Measurements from ENCODE around the gene SMYD3. TPM values are rescaled to one million over a fixed set of nuclear protein-coding genes. Genes with fewer than 3 reads are reported as not detected.

The SMYD3 gene
- polyA plus RNA-seq, 1 donor from 2014 or later, result 48.6 TPM

GRCh38 chr1:245837718-245838117 is 669.4 kb downstream of the SMYD3 start:
- H3K4me3 ChIP-seq (ENCODE audit: low read length), result no peak overlapping the region
- TF ChIP-seq EZH2 (IDR thresholded peaks at IDR 0.05; ENCODE audit: borderline replicate concordance, insufficient read depth, low read length, poor library complexity, severe bottlenecking) (no peak), MXI1 (conservative IDR thresholded peaks at IDR 0.05; ENCODE audit: poor library complexity, severe bottlenecking) (no peak), POLR2AphosphoS5 (IDR thresholded peaks at IDR 0.05) (no peak), EP300 (conservative IDR thresholded peaks at IDR 0.05; ENCODE audit: poor library complexity, severe bottlenecking) (no peak), RAD21 (conservative IDR thresholded peaks at IDR 0.05) (no peak), TAF1 (IDR thresholded peaks at IDR 0.05; ENCODE audit: low read depth) (no peak), REST (IDR thresholded peaks at IDR 0.05; ENCODE audit: borderline replicate concordance) (no peak), SMC3 (conservative IDR thresholded peaks at IDR 0.05; ENCODE audit: poor library complexity) (no peak), CTCF (IDR thresholded peaks at IDR 0.05; ENCODE audit: poor library complexity, severe bottlenecking) (no peak)
- no peak overlapping the region for H3K9ac ChIP-seq (ENCODE audit: low read length)
- H3K9me2 ChIP-seq (ENCODE audit: insufficient read depth, low read length), result no peaks in the 10 kb centered on the region
- no peaks in the 10 kb centered on the region for H3K9me3 ChIP-seq (ENCODE audit: low read length)
- H4K20me1 ChIP-seq (ENCODE audit: insufficient read depth), result no peaks in the 10 kb centered on the region
- H3K27ac ChIP-seq (ENCODE audit: low read length), result no peak overlapping the region
- no peak overlapping the region for H2AFZ ChIP-seq (ENCODE audit: low read depth, low read length)
- H3K79me2 ChIP-seq (replicated peaks; ENCODE audit: insufficient read depth, low read length), result no peaks in the 10 kb centered on the region
- no peaks in the 10 kb centered on the region for H3K27me3 ChIP-seq (ENCODE audit: insufficient read depth, low read depth, low read length)
- H3F3A ChIP-seq (ENCODE audit: insufficient read depth, low read length, poor library complexity, severe bottlenecking), result no peaks in the 10 kb centered on the region
- no peak overlapping the region for H3K4me2 ChIP-seq (ENCODE audit: low read length)
- no peaks in the 10 kb centered on the region for H3K36me3 ChIP-seq (ENCODE audit: insufficient read depth, low read length)

GRCh38 chr1:245835386-245835785 is 671.7 kb downstream of the SMYD3 start:
- Histone ChIP-seq H4K20me1 (ENCODE audit: insufficient read depth) (no peaks in the 10 kb centered on the region), H3K27ac (ENCODE audit: low read length) (no peak overlapping the region), H3K9ac (ENCODE audit: low read length) (no peak overlapping the region), H3K9me3 (ENCODE audit: low read length) (no peaks in the 10 kb centered on the region), H3K27me3 (ENCODE audit: insufficient read depth, low read depth, low read length) (no peaks in the 10 kb centered on the region), H3K36me3 (ENCODE audit: insufficient read depth, low read length) (no peaks in the 10 kb centered on the region), H3K4me3 (ENCODE audit: low read length) (no peak overlapping the region), H3K4me2 (ENCODE audit: low read length) (no peak overlapping the region), H3K79me2 (replicated peaks; ENCODE audit: insufficient read depth, low read length) (no peaks in the 10 kb centered on the region), H2AFZ (ENCODE audit: low read depth, low read length) (no peak overlapping the region), H3F3A (ENCODE audit: insufficient read depth, low read length, poor library complexity, severe bottlenecking) (no peaks in the 10 kb centered on the region), H3K9me2 (ENCODE audit: insufficient read depth, low read length) (no peaks in the 10 kb centered on the region)
- TF ChIP-seq MXI1 (conservative IDR thresholded peaks at IDR 0.05; ENCODE audit: poor library complexity, severe bottlenecking), result no peak
- TF ChIP-seq EP300 (conservative IDR thresholded peaks at IDR 0.05; ENCODE audit: poor library complexity, severe bottlenecking), result no peak
- TF ChIP-seq TAF1 (IDR thresholded peaks at IDR 0.05; ENCODE audit: low read depth), result no peak
- no peak for TF ChIP-seq REST (IDR thresholded peaks at IDR 0.05; ENCODE audit: borderline replicate concordance)
- no peak for TF ChIP-seq SMC3 (conservative IDR thresholded peaks at IDR 0.05; ENCODE audit: poor library complexity)
- TF ChIP-seq RAD21 (conservative IDR thresholded peaks at IDR 0.05), result no peak
- TF ChIP-seq EZH2 (IDR thresholded peaks at IDR 0.05; ENCODE audit: borderline replicate concordance, insufficient read depth, low read length, poor library complexity, severe bottlenecking), result no peak
- TF ChIP-seq CTCF (IDR thresholded peaks at IDR 0.05; ENCODE audit: poor library complexity, severe bottlenecking), result no peak
- TF ChIP-seq POLR2AphosphoS5 (IDR thresholded peaks at IDR 0.05), result no peak

Data from neural cell (in vitro differentiated cells).